ENCODE measurements around the gene ZPLD1.

DNA sequence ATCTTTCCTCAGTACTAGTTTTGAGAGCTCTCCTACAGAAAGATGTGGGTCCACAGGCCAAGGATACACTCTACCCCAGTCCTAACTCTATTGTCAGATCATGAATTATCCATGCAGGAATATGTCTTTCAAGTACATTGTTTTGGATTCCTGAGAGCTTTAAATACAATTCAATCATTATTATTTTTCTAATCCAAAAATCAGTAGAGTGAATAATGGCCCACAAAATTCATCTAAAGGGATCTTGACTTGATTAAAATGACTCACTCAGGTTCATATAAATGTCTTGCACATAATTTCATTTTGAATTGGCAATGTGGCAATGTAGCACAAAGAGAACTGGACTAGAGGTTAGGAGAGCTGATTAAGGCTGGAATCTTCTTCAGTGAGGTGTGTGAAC, 93.9 kb downstream of the ZPLD1 start:
- no peak for TF ChIP-seq POLR2AphosphoS5 (IDR thresholded peaks at IDR 0.05; ENCODE audit: low read length)
- TF ChIP-seq RAD21 (IDR thresholded peaks at IDR 0.05; ENCODE audit: insufficient read depth, low read depth, low read length): no peak
- no peak for TF ChIP-seq NFIC (IDR thresholded peaks at IDR 0.05; ENCODE audit: low read depth, low read length)
- no peak for TF ChIP-seq FOXM1 (IDR thresholded peaks at IDR 0.05; ENCODE audit: low read depth, low read length)
- no peak for TF ChIP-seq TAF1 (IDR thresholded peaks at IDR 0.05; ENCODE audit: borderline replicate concordance, low read depth, low read length)
- TF ChIP-seq BMI1 (IDR thresholded peaks at IDR 0.05; ENCODE audit: borderline replicate concordance): no peak
- no peak for TF ChIP-seq CTCF (IDR thresholded peaks at IDR 0.05 in 2 of 3, conservative IDR thresholded peaks at IDR 0.05 in 1 of 3; ENCODE audit: control insufficient read depth in 2 of 3, extremely low read depth in 1 of 3, insufficient read depth in 1 of 3, low read depth in 3 of 3, low read length in 3 of 3)
- TF ChIP-seq HDGF (IDR thresholded peaks at IDR 0.05): no peak
- TF ChIP-seq ESRRA (IDR thresholded peaks at IDR 0.05; ENCODE audit: low read length): no peak
- TF ChIP-seq RUNX3 (IDR thresholded peaks at IDR 0.05; ENCODE audit: low read length): no peak
- no peak for TF ChIP-seq EZH2 (IDR thresholded peaks at IDR 0.05; ENCODE audit: borderline replicate concordance, control insufficient read depth, low read depth, low read length)
- no peak for TF ChIP-seq ETV6 (conservative IDR thresholded peaks at IDR 0.05 in 1 of 2, IDR thresholded peaks at IDR 0.05 in 1 of 2; ENCODE audit: borderline replicate concordance in 1 of 2, low read depth in 1 of 2)
